Activated T-helper 17 cell treated with anti-CD3 and anti-CD28 coated beads, Interleukin-2, amount 50 U/mL, for 72 hours (primary cell): ENCODE measurements around the gene CHML. TPM values are rescaled to one million over a fixed set of nuclear protein-coding genes. Genes with fewer than 3 reads are reported as not detected.

Source experiments
- ATAC-seq: fragments of 150-1000 bp; cut with Tn5 transposase; replicated peaks from 2 replicates; pipeline ENCODE4 v1.10.0; 2021; ENCODE audit warnings: mild to moderate bottlenecking, moderate library complexity
- H3K27ac Mint-ChIP-seq: one replicate; pipeline ENCODE4 v1.8.0; 2022; ENCODE audit warnings: mixed read lengths
- H3K27me3 Mint-ChIP-seq: one replicate; pipeline ENCODE4 v1.8.0; 2022; ENCODE audit warnings: mixed read lengths
- H3K36me3 Mint-ChIP-seq: one replicate; pipeline ENCODE4 v1.8.0; 2022; ENCODE audit warnings: low read depth, mild to moderate bottlenecking, mixed read lengths
- H3K4me1 Mint-ChIP-seq: one replicate; pipeline ENCODE4 v1.8.0; 2022; ENCODE audit warnings: mixed read lengths
- H3K4me3 Mint-ChIP-seq: one replicate; pipeline ENCODE4 v1.8.0; 2022; ENCODE audit warnings: mild to moderate bottlenecking, mixed read lengths
- H3K9me3 Mint-ChIP-seq: one replicate; pipeline ENCODE4 v1.8.0; 2022; ENCODE audit warnings: mixed read lengths
- total RNA-seq, 2 donors: library from RNA; stranded (reverse); gene quantifications; one replicate each; pipeline ENCODE4 v1.2.3, GENCODE V29; 2022

The CHML gene
- total RNA-seq, 2 donors from 2014 or later = 8.9 to 13.4 TPM

GRCh38 chr1:241615043-241615974 is 24.9 kb downstream of the CHML start:
- Mint-ChIP-seq H3K27ac (peak overlapping the region; percentile 3), H3K4me1 (peaks cover 6% of the 10 kb centered on the region), H3K9me3 (no peaks in the 10 kb centered on the region), H3K36me3 (no peaks in the 10 kb centered on the region), H3K4me3 (no peak overlapping the region), H3K27me3 (no peaks in the 10 kb centered on the region)
- ATAC-seq = no peak

GRCh38 chr1:241614572-241614971 is 25.6 kb downstream of the CHML start:
- H3K27ac Mint-ChIP-seq = peak overlapping the region; percentile 3
- no peaks in the 10 kb centered on the region for H3K27me3 Mint-ChIP-seq
- ATAC-seq = no peak
- no peaks in the 10 kb centered on the region for H3K36me3 Mint-ChIP-seq
- peaks cover 6% of the 10 kb centered on the region for H3K4me1 Mint-ChIP-seq
- H3K9me3 Mint-ChIP-seq = no peaks in the 10 kb centered on the region
- H3K4me3 Mint-ChIP-seq = no peak overlapping the region

- ATAC-seq = peak; percentile 71
- peaks cover 6% of the 10 kb centered on the region for H3K4me1 Mint-ChIP-seq
- H3K4me3 Mint-ChIP-seq = no peak overlapping the region
- no peaks in the 10 kb centered on the region for H3K27me3 Mint-ChIP-seq
- H3K36me3 Mint-ChIP-seq = no peaks in the 10 kb centered on the region
- H3K9me3 Mint-ChIP-seq = no peaks in the 10 kb centered on the region
- H3K27ac Mint-ChIP-seq = peak overlapping the region; percentile 3
These were observed 26.0 kb downstream of the CHML start for GRCh38 chr1:241614144-241614543.

- H3K9me3 Mint-ChIP-seq = no peaks in the 10 kb centered on the region
- H3K27me3 Mint-ChIP-seq = no peaks in the 10 kb centered on the region
- peaks cover 6% of the 10 kb centered on the region for H3K4me1 Mint-ChIP-seq
- peak; percentile 50 for ATAC-seq
- no peaks in the 10 kb centered on the region for H3K36me3 Mint-ChIP-seq
- peak overlapping the region; percentile 40 for H3K4me3 Mint-ChIP-seq
- H3K27ac Mint-ChIP-seq = peak overlapping the region; percentile 59
These were observed 27.4 kb downstream of the CHML start for GRCh38 chr1:241612533-241613477.

GRCh38 chr1:241611736-241612135 is 28.4 kb downstream of the CHML start:
- Mint-ChIP-seq H3K4me3 (no peak overlapping the region), H3K9me3 (no peaks in the 10 kb centered on the region), H3K4me1 (peaks cover 6% of the 10 kb centered on the region), H3K27ac (no peak overlapping the region), H3K27me3 (no peaks in the 10 kb centered on the region), H3K36me3 (no peaks in the 10 kb centered on the region)
- no peak for ATAC-seq

- no peak overlapping the region for H3K4me3 Mint-ChIP-seq
- peaks cover 6% of the 10 kb centered on the region for H3K4me1 Mint-ChIP-seq
- no peaks in the 10 kb centered on the region for H3K27me3 Mint-ChIP-seq
- no peak overlapping the region for H3K27ac Mint-ChIP-seq
- peak; percentile 48 for ATAC-seq
- H3K36me3 Mint-ChIP-seq = no peaks in the 10 kb centered on the region
- H3K9me3 Mint-ChIP-seq = no peaks in the 10 kb centered on the region
These were observed 29.1 kb downstream of the CHML start for GRCh38 chr1:241611063-241611462.

GRCh38 chr1:241610056-241610815 is 29.9 kb downstream of the CHML start:
- Mint-ChIP-seq H3K27ac (no peak overlapping the region), H3K4me3 (no peak overlapping the region)

GRCh38 chr1:241608379-241609033 is 31.7 kb downstream of the CHML start:
- Mint-ChIP-seq H3K36me3 (peaks cover 3% of the 10 kb centered on the region), H3K27ac (no peak overlapping the region), H3K9me3 (no peaks in the 10 kb centered on the region), H3K4me1 (peaks cover 6% of the 10 kb centered on the region), H3K27me3 (no peaks in the 10 kb centered on the region), H3K4me3 (no peak overlapping the region)
- peak; percentile 71 for ATAC-seq

More at GRCh38 chr1:241610056-241610815, 29.9 kb downstream of the CHML start:
- peaks cover 6% of the 10 kb centered on the region for H3K4me1 Mint-ChIP-seq
- H3K9me3 Mint-ChIP-seq = no peaks in the 10 kb centered on the region
- no peaks in the 10 kb centered on the region for H3K27me3 Mint-ChIP-seq
- no peak for ATAC-seq
- no peaks in the 10 kb centered on the region for H3K36me3 Mint-ChIP-seq

- no peaks in the 10 kb centered on the region for H3K9me3 Mint-ChIP-seq
- no peak overlapping the region for H3K4me3 Mint-ChIP-seq
- peaks cover 5% of the 10 kb centered on the region for H3K4me1 Mint-ChIP-seq
- peaks cover 11% of the 10 kb centered on the region for H3K36me3 Mint-ChIP-seq
- H3K27me3 Mint-ChIP-seq = no peaks in the 10 kb centered on the region
- ATAC-seq = no peak
- H3K27ac Mint-ChIP-seq = no peak overlapping the region
These were observed 32.7 kb downstream of the CHML start for GRCh38 chr1:241607497-241607896.

- Mint-ChIP-seq H3K4me3 (no peak overlapping the region), H3K27ac (no peak overlapping the region), H3K4me1 (peaks cover 4% of the 10 kb centered on the region), H3K27me3 (no peaks in the 10 kb centered on the region), H3K9me3 (no peaks in the 10 kb centered on the region), H3K36me3 (peaks cover 16% of the 10 kb centered on the region)
- ATAC-seq = no peak
These were observed 33.6 kb downstream of the CHML start for GRCh38 chr1:241606544-241606943.

GRCh38 chr1:241605146-241605805 is 34.9 kb downstream of the CHML start:
- H3K4me1 Mint-ChIP-seq = peaks cover 4% of the 10 kb centered on the region
- no peaks in the 10 kb centered on the region for H3K9me3 Mint-ChIP-seq
- H3K36me3 Mint-ChIP-seq = peaks cover 16% of the 10 kb centered on the region
- H3K27ac Mint-ChIP-seq = no peak overlapping the region
- H3K4me3 Mint-ChIP-seq = no peak overlapping the region
- ATAC-seq = no peak
- H3K27me3 Mint-ChIP-seq = no peaks in the 10 kb centered on the region

GRCh38 chr1:241603731-241604245 is 36.4 kb downstream of the CHML start:
- Mint-ChIP-seq H3K27me3 (no peaks in the 10 kb centered on the region), H3K4me3 (no peak overlapping the region), H3K27ac (peak overlapping the region; percentile 20), H3K36me3 (peaks cover 16% of the 10 kb centered on the region), H3K9me3 (no peaks in the 10 kb centered on the region), H3K4me1 (peaks cover 4% of the 10 kb centered on the region)
- peak; percentile 30 for ATAC-seq

GRCh38 chr1:241600496-241600901 is 39.7 kb downstream of the CHML start:
- Mint-ChIP-seq H3K27me3 (no peaks in the 10 kb centered on the region), H3K36me3 (peaks cover 16% of the 10 kb centered on the region), H3K4me1 (peaks cover 4% of the 10 kb centered on the region), H3K27ac (no peak overlapping the region), H3K9me3 (no peaks in the 10 kb centered on the region), H3K4me3 (no peak overlapping the region)
- peak; percentile 72 for ATAC-seq
